GM12875 (cell line): Measurements from ENCODE around the gene HARBI1.

Source experiments
- H3K4me3 ChIP-seq: one replicate; pipeline ENCODE4 v1.5.1; 2011; ENCODE audit warnings: low read depth, low read length, control low read depth
- TF ChIP-seq, protein P1 (sequence below): IDR thresholded peaks from 2 replicates; pipeline ENCODE4 v1.5.1; 2011; ENCODE audit warnings: low read depth, mild to moderate bottlenecking, control low read depth, inconsistent platforms, low read length, moderate library complexity, borderline replicate concordance; ENCODE audit not compliant: insufficient read depth

Gene HARBI1

DNA sequence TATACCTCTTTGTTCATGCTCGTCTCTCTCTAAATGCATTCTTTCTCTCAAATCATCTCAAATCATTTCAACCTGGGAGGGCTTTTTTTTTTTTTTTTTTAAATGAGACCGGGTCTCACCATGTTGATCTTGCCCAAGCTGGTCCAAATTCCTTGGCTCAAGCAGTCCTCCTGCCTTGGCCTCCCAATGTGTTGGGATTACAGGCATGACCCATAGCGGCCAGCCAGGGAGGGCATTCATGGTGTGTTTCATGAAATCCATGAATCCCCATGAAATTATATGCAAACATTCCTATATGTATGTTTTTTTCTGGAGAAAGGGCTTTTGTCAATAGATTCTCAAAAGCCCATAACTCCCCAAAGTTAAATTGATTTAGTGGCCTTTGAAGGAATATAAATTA lies 26.5 kb upstream of the HARBI1 start:
- TF ChIP-seq, protein P1, sequence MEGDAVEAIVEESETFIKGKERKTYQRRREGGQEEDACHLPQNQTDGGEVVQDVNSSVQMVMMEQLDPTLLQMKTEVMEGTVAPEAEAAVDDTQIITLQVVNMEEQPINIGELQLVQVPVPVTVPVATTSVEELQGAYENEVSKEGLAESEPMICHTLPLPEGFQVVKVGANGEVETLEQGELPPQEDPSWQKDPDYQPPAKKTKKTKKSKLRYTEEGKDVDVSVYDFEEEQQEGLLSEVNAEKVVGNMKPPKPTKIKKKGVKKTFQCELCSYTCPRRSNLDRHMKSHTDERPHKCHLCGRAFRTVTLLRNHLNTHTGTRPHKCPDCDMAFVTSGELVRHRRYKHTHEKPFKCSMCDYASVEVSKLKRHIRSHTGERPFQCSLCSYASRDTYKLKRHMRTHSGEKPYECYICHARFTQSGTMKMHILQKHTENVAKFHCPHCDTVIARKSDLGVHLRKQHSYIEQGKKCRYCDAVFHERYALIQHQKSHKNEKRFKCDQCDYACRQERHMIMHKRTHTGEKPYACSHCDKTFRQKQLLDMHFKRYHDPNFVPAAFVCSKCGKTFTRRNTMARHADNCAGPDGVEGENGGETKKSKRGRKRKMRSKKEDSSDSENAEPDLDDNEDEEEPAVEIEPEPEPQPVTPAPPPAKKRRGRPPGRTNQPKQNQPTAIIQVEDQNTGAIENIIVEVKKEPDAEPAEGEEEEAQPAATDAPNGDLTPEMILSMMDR, result no peak
- no peak overlapping the region for H3K4me3 ChIP-seq

DNA sequence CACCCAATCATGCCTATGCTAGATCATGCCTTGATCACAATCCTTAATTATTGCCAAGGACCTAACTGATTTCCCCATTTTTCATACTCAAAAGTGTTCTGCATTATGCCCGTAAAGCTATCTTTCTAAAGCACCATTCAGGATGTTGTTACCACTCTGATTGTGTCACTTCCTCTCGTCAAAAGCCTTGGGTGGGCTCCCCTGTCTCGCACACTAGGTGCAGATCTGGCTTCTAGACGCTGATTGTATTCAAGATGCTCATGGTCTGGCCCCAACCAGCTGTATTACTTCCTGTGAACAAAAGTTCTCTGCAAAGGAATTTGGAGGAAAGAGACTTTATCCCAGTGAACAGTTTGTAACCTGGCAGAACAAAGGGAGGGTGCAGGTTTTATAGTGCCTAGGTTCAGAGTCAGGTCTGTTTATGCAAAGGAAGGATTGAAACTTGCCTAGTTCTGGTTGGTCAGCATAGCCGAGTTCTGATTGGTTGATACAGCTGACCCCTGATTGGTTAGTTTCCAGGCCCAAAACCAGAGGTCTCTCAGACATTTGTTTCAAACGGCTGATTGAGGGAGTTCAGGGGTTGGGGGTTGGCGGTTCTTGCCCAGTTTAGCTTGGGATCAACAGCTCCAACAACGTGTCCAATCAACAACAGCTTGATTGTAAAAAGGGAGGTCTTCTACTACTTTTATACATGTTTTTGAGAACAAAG lies 25.8 kb upstream of the HARBI1 start:
- H3K4me3 ChIP-seq, result no peak overlapping the region
- TF ChIP-seq, protein P1, result no peak

GRCh38 chr11:46641639-46642038 lies 24.6 kb upstream of the HARBI1 start:
- no peak overlapping the region for H3K4me3 ChIP-seq
- TF ChIP-seq, protein P1, result no peak

DNA sequence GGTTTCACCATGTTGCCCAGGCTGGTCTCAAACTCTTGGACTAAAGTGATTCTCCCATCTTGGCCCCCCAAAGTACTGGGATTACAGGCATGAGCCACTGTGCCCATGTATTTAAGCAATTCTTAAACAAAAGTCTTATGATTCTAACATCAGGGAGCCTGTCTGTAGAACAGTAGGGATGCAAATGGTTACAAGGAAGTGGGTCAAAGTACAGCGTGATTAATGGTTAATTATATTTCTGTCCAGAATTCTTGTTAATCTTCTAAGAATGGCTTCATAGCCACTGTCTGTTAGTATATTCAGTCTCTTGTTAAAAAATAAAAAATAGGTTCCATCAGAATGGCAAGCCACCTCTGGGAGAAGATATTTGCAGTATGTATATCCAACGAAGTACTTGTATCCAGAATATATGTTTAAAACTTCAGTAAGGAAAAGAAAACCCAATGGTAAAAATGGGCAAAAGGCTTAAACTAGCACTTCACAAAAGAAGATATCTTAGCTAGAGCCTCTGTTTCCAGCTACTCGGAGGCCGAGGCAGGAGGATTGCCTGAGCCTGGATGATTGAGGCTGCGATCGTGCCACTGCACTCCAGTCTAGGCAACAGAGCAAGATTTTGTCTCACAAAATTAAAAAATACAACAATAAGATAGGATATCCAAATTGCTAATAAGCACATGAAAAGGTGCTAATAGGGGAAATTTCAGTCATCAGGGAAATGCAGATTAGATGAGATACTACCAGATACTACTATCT lies 23.2 kb upstream of the HARBI1 start:
- TF ChIP-seq, protein P1, result no peak
- no peak overlapping the region for H3K4me3 ChIP-seq

DNA sequence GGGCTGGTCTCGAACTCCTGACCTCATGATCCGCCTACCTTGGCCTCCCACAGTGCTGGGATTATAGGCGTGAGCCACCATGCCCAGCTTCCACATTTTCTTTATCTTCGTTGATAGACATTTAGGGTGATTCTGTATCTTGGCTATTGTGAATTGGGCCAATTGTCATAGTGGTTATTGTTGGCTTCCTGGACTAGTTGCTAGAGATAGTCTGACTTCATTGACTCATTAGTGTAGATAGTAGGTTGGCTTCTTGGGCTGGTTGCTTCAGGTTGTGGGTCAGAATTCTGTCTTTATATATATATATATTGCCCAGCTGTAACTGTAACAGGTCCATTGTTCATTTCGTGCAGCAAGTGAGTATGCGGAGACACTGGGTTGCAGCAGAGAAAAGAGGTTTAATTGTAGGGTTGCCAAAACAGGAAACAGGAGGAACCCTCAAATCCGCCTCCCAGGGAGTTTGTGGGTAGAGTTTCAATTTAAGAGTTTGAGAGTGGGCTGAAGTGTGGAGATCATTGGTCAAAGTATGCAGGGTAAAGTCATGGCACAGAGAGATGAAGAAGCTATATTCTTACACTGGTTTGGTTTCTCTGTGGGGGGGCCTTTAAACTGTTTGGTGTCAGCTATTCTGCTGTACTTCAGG lies 22.3 kb upstream of the HARBI1 start:
- TF ChIP-seq, protein P1, result no peak
- H3K4me3 ChIP-seq, result no peak overlapping the region

- no peak overlapping the region for H3K4me3 ChIP-seq
- TF ChIP-seq, protein P1, result no peak
These were observed 20.5 kb upstream of the HARBI1 start for GRCh38 chr11:46637546-46637945.

DNA sequence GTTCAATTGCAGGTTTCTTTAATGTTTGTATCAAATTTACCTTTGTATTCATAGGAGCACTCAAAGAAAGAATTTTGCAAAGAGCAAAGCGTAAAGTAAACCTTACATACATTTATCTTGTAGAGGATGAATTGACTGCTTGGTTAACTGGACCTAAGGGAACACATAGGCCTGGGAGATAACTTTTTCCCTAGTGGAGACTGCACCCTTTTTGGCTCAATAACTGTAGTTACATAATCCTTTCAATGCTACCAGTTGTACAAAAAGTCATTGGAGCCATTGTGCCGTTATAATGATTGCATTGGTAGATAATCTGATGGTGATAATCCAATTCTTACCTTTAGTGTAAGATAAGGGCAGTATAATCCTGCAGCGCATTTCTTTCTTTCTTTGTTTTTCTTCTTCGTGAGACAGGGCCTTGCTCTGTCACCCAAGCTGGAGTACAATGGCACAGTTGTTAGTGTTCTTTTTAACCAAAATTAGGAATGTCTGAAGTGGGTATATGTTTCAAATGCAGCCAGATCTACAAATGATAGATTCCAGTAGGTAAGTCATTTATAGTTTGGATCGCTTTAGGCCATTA lies 18.6 kb upstream of the HARBI1 start:
- TF ChIP-seq, protein P1, result no peak
- no peak overlapping the region for H3K4me3 ChIP-seq
